ENCODE data around the gene METTL18. TPM values are rescaled to one million over a fixed set of nuclear protein-coding genes. Genes with fewer than 3 reads are reported as not detected.
A peak's percentile ranks its signal among the peaks of the same experiment; 100 is the strongest.

METTL18 gene
- polyA plus RNA-seq, 1 donor (not counting 4 experiments of a cell fraction or from before 2014, with no cell fraction given), result 6.6 TPM

- H4K20me1 ChIP-seq (ENCODE audit: control insufficient read depth, extremely low read depth, insufficient read depth, low read length), result no peaks in the 10 kb centered on the region
- peak overlapping the region; percentile 7 for H2AFZ ChIP-seq (ENCODE audit: control insufficient read depth, low read length)
- TF ChIP-seq CTCF (optimal IDR thresholded peaks at IDR 0.05 in 1 of 3, IDR thresholded peaks at IDR 0.05 in 1 of 3, conservative IDR thresholded peaks at IDR 0.05 in 1 of 3; ENCODE audit: extremely low read depth in 1 of 3, insufficient read depth in 2 of 3, low read length in 3 of 3) (no peak), EZH2 (IDR thresholded peaks at IDR 0.05; ENCODE audit: low read length) (no peak)
- no peak overlapping the region for H3K4me3 ChIP-seq (ENCODE audit: control insufficient read depth in 2 of 3, extremely low read depth in 1 of 3, insufficient read depth in 2 of 3, low read depth in 1 of 3, low read length in 3 of 3)
- H3K4me2 ChIP-seq (ENCODE audit: control insufficient read depth, extremely low read depth, insufficient read depth, low read depth, low read length), result peak overlapping the region; percentile 80
- H3K27ac ChIP-seq (ENCODE audit: control insufficient read depth, insufficient read depth, low read length), result no peak overlapping the region
- DNase-seq (ENCODE audit: low read depth, low spot score) (no peak), FAIRE-seq (no peak)
- H3K79me2 ChIP-seq (ENCODE audit: control insufficient read depth, insufficient read depth, low read length), result peaks cover 30% of the 10 kb centered on the region
- no peaks in the 10 kb centered on the region for H3K9me1 ChIP-seq (ENCODE audit: control insufficient read depth, extremely low read depth, insufficient read depth, low read length)
- peaks cover 15% of the 10 kb centered on the region for H3K4me1 ChIP-seq (ENCODE audit: control insufficient read depth, extremely low read depth, insufficient read depth, low read length)
- no peaks in the 10 kb centered on the region for H3K27me3 ChIP-seq (ENCODE audit: control insufficient read depth, extremely low read depth, insufficient read depth, low read length)
- H3K9ac ChIP-seq (ENCODE audit: control insufficient read depth, extremely low read depth, insufficient read depth, low read length), result no peak overlapping the region
- dilution Hi-C loops (cut with MboI; ENCODE audit: extremely low pct_ligation_motif_present, low sequenced_read_pairs), result no loop called here
- H3K36me3 ChIP-seq (ENCODE audit: control insufficient read depth in 2 of 2, extremely low read depth in 1 of 2, insufficient read depth in 2 of 2, low read length in 2 of 2), result no peaks in the 10 kb centered on the region
- no peaks in the 10 kb centered on the region for H3K9me3 ChIP-seq (ENCODE audit: control insufficient read depth, low read depth, low read length)
Observed at GRCh38 chr1:169796274-169796810, 1.6 kb upstream of the METTL18 start.

GRCh38 chr1:169795687-169796086, 980 bp upstream of the METTL18 start:
- H3K4me1 ChIP-seq (ENCODE audit: control insufficient read depth, extremely low read depth, insufficient read depth, low read length), result peaks cover 15% of the 10 kb centered on the region
- no peaks in the 10 kb centered on the region for H4K20me1 ChIP-seq (ENCODE audit: control insufficient read depth, extremely low read depth, insufficient read depth, low read length)
- peak overlapping the region; percentile 96 for H2AFZ ChIP-seq (ENCODE audit: control insufficient read depth, low read length)
- dilution Hi-C loops (cut with MboI; ENCODE audit: extremely low pct_ligation_motif_present, low sequenced_read_pairs), result no loop called here
- no peak for FAIRE-seq
- peaks cover 30% of the 10 kb centered on the region for H3K79me2 ChIP-seq (ENCODE audit: control insufficient read depth, insufficient read depth, low read length)
- H3K27ac ChIP-seq (ENCODE audit: control insufficient read depth, insufficient read depth, low read length), result peak overlapping the region; percentile 93
- no peak for DNase-seq (ENCODE audit: low read depth, low spot score)
- peak overlapping the region; percentile 80 for H3K4me2 ChIP-seq (ENCODE audit: control insufficient read depth, extremely low read depth, insufficient read depth, low read depth, low read length)
- H3K27me3 ChIP-seq (ENCODE audit: control insufficient read depth, extremely low read depth, insufficient read depth, low read length), result no peaks in the 10 kb centered on the region
- no peaks in the 10 kb centered on the region for H3K9me1 ChIP-seq (ENCODE audit: control insufficient read depth, extremely low read depth, insufficient read depth, low read length)
- no peaks in the 10 kb centered on the region for H3K36me3 ChIP-seq (ENCODE audit: control insufficient read depth in 2 of 2, extremely low read depth in 1 of 2, insufficient read depth in 2 of 2, low read length in 2 of 2)
- H3K9ac ChIP-seq (ENCODE audit: control insufficient read depth, extremely low read depth, insufficient read depth, low read length), result peak overlapping the region; percentile 93
- TF ChIP-seq EZH2 (IDR thresholded peaks at IDR 0.05; ENCODE audit: low read length), result no peak
- TF ChIP-seq CTCF (optimal IDR thresholded peaks at IDR 0.05 in 1 of 3, IDR thresholded peaks at IDR 0.05 in 1 of 3, conservative IDR thresholded peaks at IDR 0.05 in 1 of 3; ENCODE audit: extremely low read depth in 1 of 3, insufficient read depth in 2 of 3, low read length in 3 of 3), result no peak
- H3K9me3 ChIP-seq (ENCODE audit: control insufficient read depth, low read depth, low read length), result no peaks in the 10 kb centered on the region
- H3K4me3 ChIP-seq (ENCODE audit: control insufficient read depth in 2 of 3, extremely low read depth in 1 of 3, insufficient read depth in 2 of 3, low read depth in 1 of 3, low read length in 3 of 3), result peak overlapping the region; percentile 69 to 90 (median 89)

Data from keratinocyte (primary cell).